Activated T-helper 17 cell treated with anti-CD3 and anti-CD28 coated beads, Interleukin-2, amount 50 U/mL, for 72 hours (primary cell): ENCODE measurements around the gene TRH. TPM values are rescaled to one million over a fixed set of nuclear protein-coding genes. Genes with fewer than 3 reads are reported as not detected.

Experiments
- ATAC-seq: fragments of 150-1000 bp; cut with Tn5 transposase; replicated peaks from 2 replicates; pipeline ENCODE4 v1.10.0; 2021; ENCODE audit warnings: mild to moderate bottlenecking, moderate library complexity
- H3K27ac Mint-ChIP-seq: one replicate; pipeline ENCODE4 v1.8.0; 2022; ENCODE audit warnings: mixed read lengths
- H3K27me3 Mint-ChIP-seq: one replicate; pipeline ENCODE4 v1.8.0; 2022; ENCODE audit warnings: mixed read lengths
- H3K36me3 Mint-ChIP-seq: one replicate; pipeline ENCODE4 v1.8.0; 2022; ENCODE audit warnings: low read depth, mild to moderate bottlenecking, mixed read lengths
- H3K4me1 Mint-ChIP-seq: one replicate; pipeline ENCODE4 v1.8.0; 2022; ENCODE audit warnings: mixed read lengths
- H3K4me3 Mint-ChIP-seq: one replicate; pipeline ENCODE4 v1.8.0; 2022; ENCODE audit warnings: mild to moderate bottlenecking, mixed read lengths
- H3K9me3 Mint-ChIP-seq: one replicate; pipeline ENCODE4 v1.8.0; 2022; ENCODE audit warnings: mixed read lengths
- total RNA-seq, 2 donors: library from RNA; stranded (reverse); gene quantifications; one replicate each; pipeline ENCODE4 v1.2.3, GENCODE V29; 2022

Gene TRH
- total RNA-seq, 2 donors from 2014 or later = not detected

DNA sequence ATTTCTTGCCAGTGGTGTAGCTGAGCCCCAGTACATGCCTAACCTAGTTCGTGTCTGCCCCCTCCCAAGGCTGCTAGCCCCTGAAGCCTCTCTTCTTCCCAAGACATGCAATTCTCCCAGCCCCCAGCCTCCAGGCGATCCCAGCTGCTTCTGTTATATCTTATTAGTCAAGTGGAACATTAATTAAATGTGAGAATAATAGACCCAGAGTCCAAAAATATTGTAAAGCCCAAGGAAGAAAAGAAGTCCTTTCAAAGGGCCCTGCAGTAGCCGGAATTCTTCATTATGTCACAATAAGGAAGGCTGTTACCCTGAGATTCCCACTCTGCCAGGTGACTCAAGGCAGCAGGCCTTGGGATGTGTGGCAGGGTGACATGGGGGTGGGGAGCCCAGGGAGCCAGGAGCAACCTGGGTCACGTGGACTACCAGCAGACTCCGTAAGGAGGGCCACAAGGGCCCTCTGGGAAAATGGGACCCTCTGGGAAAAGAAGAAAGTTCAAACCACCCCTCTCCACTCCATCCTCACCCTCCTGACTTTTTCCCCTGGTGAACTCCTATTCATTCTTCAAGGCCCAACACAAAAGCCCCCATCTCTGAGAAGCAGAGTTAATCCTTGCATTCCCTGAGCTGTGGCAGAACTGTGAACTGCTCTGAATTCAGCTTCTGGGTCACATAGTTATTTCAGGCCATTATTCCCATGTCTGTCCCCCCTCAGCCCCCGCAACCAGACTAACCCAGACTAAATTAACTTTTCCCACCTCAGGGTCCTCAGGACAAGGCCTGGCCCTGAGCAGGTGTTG lies 21.8 kb upstream of the TRH start:
- H3K36me3 Mint-ChIP-seq = no peaks in the 10 kb centered on the region
- peaks cover 5% of the 10 kb centered on the region for H3K4me1 Mint-ChIP-seq
- H3K27ac Mint-ChIP-seq = no peak overlapping the region
- ATAC-seq = no peak
- peaks cover 8% of the 10 kb centered on the region for H3K27me3 Mint-ChIP-seq
- H3K4me3 Mint-ChIP-seq = no peak overlapping the region
- H3K9me3 Mint-ChIP-seq = no peaks in the 10 kb centered on the region

- peaks cover 5% of the 10 kb centered on the region for H3K4me1 Mint-ChIP-seq
- H3K36me3 Mint-ChIP-seq = no peaks in the 10 kb centered on the region
- ATAC-seq = no peak
- H3K27me3 Mint-ChIP-seq = peaks cover 12% of the 10 kb centered on the region
- no peaks in the 10 kb centered on the region for H3K9me3 Mint-ChIP-seq
- H3K27ac Mint-ChIP-seq = no peak overlapping the region
- no peak overlapping the region for H3K4me3 Mint-ChIP-seq
Observed at GRCh38 chr3:129953621-129954020, 20.9 kb upstream of the TRH start.

GRCh38 chr3:129954514-129954913 lies 20.0 kb upstream of the TRH start:
- Mint-ChIP-seq H3K27ac (no peak overlapping the region), H3K4me3 (no peak overlapping the region), H3K36me3 (no peaks in the 10 kb centered on the region), H3K9me3 (no peaks in the 10 kb centered on the region), H3K4me1 (peaks cover 5% of the 10 kb centered on the region), H3K27me3 (peaks cover 12% of the 10 kb centered on the region)
- ATAC-seq = no peak

- Mint-ChIP-seq H3K9me3 (no peaks in the 10 kb centered on the region), H3K4me3 (no peak overlapping the region)
Observed at GRCh38 chr3:129956936-129957335, 17.6 kb upstream of the TRH start.

DNA sequence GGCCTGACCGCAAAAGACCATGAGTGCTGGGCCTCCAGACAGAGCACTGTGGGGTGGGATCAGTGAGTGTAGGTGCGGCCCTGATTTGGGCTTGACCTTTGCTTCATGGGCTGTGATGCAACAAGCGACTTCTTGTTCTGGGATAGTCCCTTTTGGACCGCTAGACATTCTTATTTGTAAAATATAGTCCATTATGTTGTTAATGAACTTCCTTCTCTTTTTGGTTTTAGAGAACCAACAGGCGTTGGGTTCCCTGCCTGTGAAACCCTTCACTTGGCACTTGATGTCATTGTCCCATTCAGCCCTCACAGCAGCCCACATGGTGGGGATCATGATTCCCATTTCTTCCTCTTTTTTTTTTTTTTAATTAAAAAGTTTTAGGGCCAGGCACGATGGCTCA lies 15.8 kb upstream of the TRH start:
- Mint-ChIP-seq H3K36me3 (no peaks in the 10 kb centered on the region), H3K9me3 (no peaks in the 10 kb centered on the region), H3K4me1 (no peaks in the 10 kb centered on the region), H3K4me3 (no peak overlapping the region), H3K27me3 (peaks cover 11% of the 10 kb centered on the region), H3K27ac (no peak overlapping the region)
- no peak for ATAC-seq

More at GRCh38 chr3:129956936-129957335, 17.6 kb upstream of the TRH start:
- Mint-ChIP-seq H3K36me3 (no peaks in the 10 kb centered on the region), H3K4me1 (peaks cover 5% of the 10 kb centered on the region), H3K27ac (no peak overlapping the region), H3K27me3 (peaks cover 17% of the 10 kb centered on the region)
- ATAC-seq = no peak

DNA sequence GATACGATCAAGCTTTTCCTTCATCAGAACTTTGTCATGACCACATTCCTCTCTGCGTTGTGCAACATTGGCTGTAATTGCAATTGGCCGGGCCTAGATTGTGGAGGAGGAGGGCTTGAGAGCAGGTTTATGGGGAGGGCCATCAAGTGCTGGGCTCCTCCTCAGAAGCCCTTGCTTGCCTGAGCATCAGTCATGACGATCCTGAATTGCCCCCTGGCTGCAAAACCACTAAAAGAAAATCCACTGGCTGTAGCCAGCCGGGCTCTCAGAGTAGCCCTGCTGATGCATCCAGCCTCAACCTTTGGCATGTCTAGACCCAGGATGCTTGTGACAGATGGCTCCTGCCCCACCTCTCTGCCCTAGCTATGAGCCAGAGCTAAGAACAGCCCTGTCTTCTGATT lies 13.4 kb upstream of the TRH start:
- H3K4me3 Mint-ChIP-seq = no peak overlapping the region

GRCh38 chr3:129962600-129962999 lies 11.9 kb upstream of the TRH start:
- peaks cover 11% of the 10 kb centered on the region for H3K27me3 Mint-ChIP-seq
- H3K9me3 Mint-ChIP-seq = no peaks in the 10 kb centered on the region
- no peaks in the 10 kb centered on the region for H3K36me3 Mint-ChIP-seq

More for the DNA sequence above, 13.4 kb upstream of the TRH start:
- no peak for ATAC-seq
- Mint-ChIP-seq H3K9me3 (no peaks in the 10 kb centered on the region), H3K27ac (no peak overlapping the region), H3K36me3 (no peaks in the 10 kb centered on the region), H3K4me1 (no peaks in the 10 kb centered on the region), H3K27me3 (peaks cover 11% of the 10 kb centered on the region)

DNA sequence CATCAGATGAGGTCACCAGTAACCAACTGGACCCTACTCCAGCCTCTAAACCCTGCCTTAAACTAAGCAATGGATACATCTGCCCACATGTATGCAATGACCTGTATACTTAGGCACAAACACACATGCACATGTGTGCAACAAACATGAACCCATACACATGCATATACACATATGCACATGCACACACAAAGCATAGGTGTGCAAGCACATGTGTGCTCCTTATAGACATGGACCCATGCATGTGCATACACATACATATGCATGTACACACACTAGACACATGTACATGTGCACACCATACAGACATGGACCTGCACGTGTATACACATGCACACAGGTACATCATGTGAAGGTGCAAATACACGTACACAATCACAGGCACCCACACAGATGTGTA lies 8.6 kb upstream of the TRH start:
- no peak overlapping the region for H3K4me3 Mint-ChIP-seq
- H3K27me3 Mint-ChIP-seq = peaks cover 10% of the 10 kb centered on the region
- no peak for ATAC-seq
- no peak overlapping the region for H3K27ac Mint-ChIP-seq
- no peaks in the 10 kb centered on the region for H3K9me3 Mint-ChIP-seq
- no peaks in the 10 kb centered on the region for H3K36me3 Mint-ChIP-seq
- H3K4me1 Mint-ChIP-seq = no peaks in the 10 kb centered on the region

More at GRCh38 chr3:129962600-129962999, 11.9 kb upstream of the TRH start:
- ATAC-seq = no peak
- H3K27ac Mint-ChIP-seq = no peak overlapping the region
- no peak overlapping the region for H3K4me3 Mint-ChIP-seq
- H3K4me1 Mint-ChIP-seq = no peaks in the 10 kb centered on the region

- H3K36me3 Mint-ChIP-seq = no peaks in the 10 kb centered on the region
- no peak for ATAC-seq
- H3K4me1 Mint-ChIP-seq = no peaks in the 10 kb centered on the region
- H3K9me3 Mint-ChIP-seq = no peaks in the 10 kb centered on the region
- no peak overlapping the region for H3K27ac Mint-ChIP-seq
- no peak overlapping the region for H3K4me3 Mint-ChIP-seq
- peaks cover 16% of the 10 kb centered on the region for H3K27me3 Mint-ChIP-seq
Observed at GRCh38 chr3:129966876-129967275, 7.6 kb upstream of the TRH start.

GRCh38 chr3:129967761-129968160 lies 6.8 kb upstream of the TRH start:
- no peaks in the 10 kb centered on the region for H3K36me3 Mint-ChIP-seq
- H3K4me1 Mint-ChIP-seq = no peaks in the 10 kb centered on the region
- H3K27ac Mint-ChIP-seq = no peak overlapping the region
- no peaks in the 10 kb centered on the region for H3K9me3 Mint-ChIP-seq
- ATAC-seq = no peak
- H3K27me3 Mint-ChIP-seq = peaks cover 21% of the 10 kb centered on the region
- H3K4me3 Mint-ChIP-seq = no peak overlapping the region

- Mint-ChIP-seq H3K27ac (no peak overlapping the region), H3K4me1 (no peaks in the 10 kb centered on the region), H3K36me3 (no peaks in the 10 kb centered on the region), H3K9me3 (no peaks in the 10 kb centered on the region), H3K4me3 (no peak overlapping the region), H3K27me3 (peaks cover 36% of the 10 kb centered on the region)
- no peak for ATAC-seq
Observed at GRCh38 chr3:129971351-129972052, 3.0 kb upstream of the TRH start.

GRCh38 chr3:129972301-129972700 lies 2.2 kb upstream of the TRH start:
- Mint-ChIP-seq H3K36me3 (no peaks in the 10 kb centered on the region), H3K4me1 (no peaks in the 10 kb centered on the region), H3K4me3 (no peak overlapping the region), H3K9me3 (no peaks in the 10 kb centered on the region), H3K27ac (no peak overlapping the region), H3K27me3 (peaks cover 40% of the 10 kb centered on the region)
- no peak for ATAC-seq

GRCh38 chr3:129973853-129974563 lies 512 bp upstream of the TRH start:
- H3K9me3 Mint-ChIP-seq = no peaks in the 10 kb centered on the region
- H3K27ac Mint-ChIP-seq = no peak overlapping the region
- no peaks in the 10 kb centered on the region for H3K36me3 Mint-ChIP-seq
- ATAC-seq = no peak
- no peaks in the 10 kb centered on the region for H3K4me1 Mint-ChIP-seq
- H3K4me3 Mint-ChIP-seq = no peak overlapping the region
- peaks cover 43% of the 10 kb centered on the region for H3K27me3 Mint-ChIP-seq

DNA sequence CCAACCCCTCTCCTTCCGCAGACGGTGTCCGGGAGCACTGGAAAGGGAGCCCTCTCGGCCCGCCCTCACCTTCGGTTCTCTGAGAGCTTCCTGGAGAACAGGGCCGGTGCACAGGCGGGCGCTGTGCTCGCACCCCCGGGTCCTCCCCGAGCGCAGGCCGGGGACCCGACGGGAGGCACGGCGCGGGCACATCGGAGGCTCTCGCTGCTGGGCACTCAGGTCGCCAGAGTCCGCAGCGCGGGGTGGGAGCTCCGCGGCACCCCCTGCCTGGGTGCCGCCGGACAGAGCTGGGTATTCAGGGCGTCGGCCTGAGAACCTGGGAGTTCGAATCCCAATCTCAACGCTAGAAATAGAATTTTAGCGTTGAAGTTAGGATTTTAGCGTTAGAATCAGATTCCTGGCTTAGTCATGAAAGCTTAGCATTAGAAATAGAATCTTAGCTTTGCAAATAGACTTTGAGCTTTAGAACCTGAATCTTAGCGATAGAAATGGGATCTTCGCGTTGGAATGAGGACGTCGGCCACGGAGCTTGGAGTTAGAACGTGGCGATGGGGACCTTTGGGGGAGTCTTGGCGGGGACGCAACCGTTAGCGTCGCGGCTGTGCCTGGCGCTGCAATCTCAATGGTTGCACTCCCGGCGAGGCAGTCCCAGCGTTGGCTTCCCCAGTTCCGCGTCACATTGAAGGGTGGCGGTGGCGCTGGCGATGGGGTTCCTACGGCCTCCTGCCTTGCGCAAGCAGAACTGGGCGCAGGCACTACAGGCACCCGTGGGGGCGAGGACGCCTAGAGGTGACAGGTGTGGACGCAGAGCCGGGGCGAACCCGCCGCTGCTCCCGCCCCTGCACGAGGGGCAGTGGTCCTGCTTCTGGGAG lies 549 bp downstream of the TRH start:
- no peaks in the 10 kb centered on the region for H3K9me3 Mint-ChIP-seq
- H3K4me1 Mint-ChIP-seq = no peaks in the 10 kb centered on the region
- H3K4me3 Mint-ChIP-seq = peak overlapping the region; percentile 68
- H3K27ac Mint-ChIP-seq = no peak overlapping the region
- H3K36me3 Mint-ChIP-seq = no peaks in the 10 kb centered on the region
- peak; percentile 24 for ATAC-seq
- H3K27me3 Mint-ChIP-seq = peaks cover 49% of the 10 kb centered on the region
